IPS-18a (cell line): ENCODE measurements around the gene CBX3.
A peak's percentile ranks its signal among the peaks of the same experiment; 100 is the strongest.

ENCODE experiments used
- H3K27ac ChIP-seq: one replicate; pipeline ENCODE4 v1.5.1; 2013; ENCODE audit warnings: low read length
- H3K27me3 ChIP-seq: one replicate; pipeline ENCODE4 v1.6.1; 2013; ENCODE audit warnings: mild to moderate bottlenecking, low read length; ENCODE audit not compliant: control insufficient read depth, insufficient read depth
- H3K36me3 ChIP-seq: one replicate; pipeline ENCODE4 v1.6.1; 2013; ENCODE audit warnings: low read depth, low read length; ENCODE audit not compliant: control insufficient read depth
- H3K4me1 ChIP-seq: one replicate; pipeline ENCODE4 v1.6.1; 2013; ENCODE audit warnings: low read depth, low read length; ENCODE audit not compliant: control insufficient read depth
- H3K4me3 ChIP-seq: one replicate; pipeline ENCODE4 v1.5.1; 2013; ENCODE audit warnings: low read length
- H3K9ac ChIP-seq: one replicate; pipeline ENCODE4 v1.6.1; 2013; ENCODE audit warnings: mild to moderate bottlenecking, low read length, moderate library complexity
- H3K9me3 ChIP-seq: one replicate; pipeline ENCODE4 v1.6.1; 2013; ENCODE audit warnings: low read depth, low read length; ENCODE audit not compliant: control insufficient read depth

The CBX3 gene

DNA sequence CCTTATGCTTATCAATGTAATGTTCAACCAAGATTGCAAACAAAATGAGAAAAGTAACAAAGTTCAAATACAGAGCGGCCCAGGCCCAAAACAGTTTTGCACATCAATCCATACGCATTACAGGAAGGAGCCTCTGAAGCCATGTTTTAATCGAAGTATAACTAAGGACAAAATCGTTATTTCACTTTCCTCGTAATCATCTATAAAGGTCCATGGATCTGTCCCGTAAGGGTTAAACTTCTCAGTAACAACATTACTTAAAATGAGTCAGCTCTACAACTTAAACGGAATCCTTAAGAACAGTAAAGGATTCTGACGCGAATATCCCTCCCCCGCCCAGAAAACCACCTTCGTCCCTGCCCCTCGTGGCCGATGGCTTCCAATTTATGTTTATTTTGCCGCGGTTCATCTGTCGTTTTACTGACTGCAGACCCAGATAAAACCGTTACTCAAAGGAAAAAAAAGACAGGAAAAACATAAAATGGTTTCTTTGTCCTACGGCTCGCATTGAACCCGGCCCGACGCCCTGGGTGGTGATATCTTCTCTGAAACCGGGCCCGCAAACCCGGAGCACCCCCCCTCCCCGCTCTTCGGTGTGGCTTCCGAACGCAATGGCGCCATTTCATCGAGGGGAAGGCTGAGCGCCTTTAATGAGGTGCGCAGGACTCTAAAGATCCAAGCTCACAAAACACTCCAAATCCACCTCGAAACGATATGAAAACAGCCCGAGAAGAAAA lies 2.1 kb upstream of the CBX3 start:
- Histone ChIP-seq H3K4me1 (peaks cover 24% of the 10 kb centered on the region), H3K27ac (peak overlapping the region; percentile 100), H3K4me3 (peak overlapping the region; percentile 99), H3K36me3 (peaks cover 62% of the 10 kb centered on the region), H3K9ac (peak overlapping the region; percentile 100), H3K9me3 (peaks cover 6% of the 10 kb centered on the region), H3K27me3 (no peaks in the 10 kb centered on the region)

DNA sequence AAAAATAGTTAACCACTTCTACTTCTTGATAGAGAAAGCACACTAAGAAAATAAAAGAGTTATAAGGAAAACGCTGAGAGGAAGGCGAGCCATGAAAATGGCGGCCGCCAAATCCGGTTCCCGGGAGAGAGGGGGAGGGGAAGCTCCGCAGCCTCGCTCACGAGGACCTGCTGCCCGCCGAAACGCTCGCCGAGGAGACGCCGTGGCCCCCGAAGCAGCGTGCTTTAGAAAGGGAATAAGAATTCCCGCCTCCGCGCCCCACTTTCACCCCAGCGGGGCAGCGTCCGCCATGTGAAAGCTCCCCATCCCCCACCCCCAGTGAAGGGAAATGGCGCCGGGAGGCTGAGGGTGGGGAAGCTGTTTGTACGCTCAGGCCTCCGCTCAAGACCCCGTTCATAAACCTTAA lies 1.5 kb upstream of the CBX3 start:
- Histone ChIP-seq H3K27me3 (no peaks in the 10 kb centered on the region), H3K27ac (peak overlapping the region; percentile 100), H3K9ac (peak overlapping the region; percentile 100), H3K36me3 (peaks cover 61% of the 10 kb centered on the region), H3K4me3 (peak overlapping the region; percentile 99), H3K9me3 (peaks cover 6% of the 10 kb centered on the region), H3K4me1 (peaks cover 28% of the 10 kb centered on the region)

DNA sequence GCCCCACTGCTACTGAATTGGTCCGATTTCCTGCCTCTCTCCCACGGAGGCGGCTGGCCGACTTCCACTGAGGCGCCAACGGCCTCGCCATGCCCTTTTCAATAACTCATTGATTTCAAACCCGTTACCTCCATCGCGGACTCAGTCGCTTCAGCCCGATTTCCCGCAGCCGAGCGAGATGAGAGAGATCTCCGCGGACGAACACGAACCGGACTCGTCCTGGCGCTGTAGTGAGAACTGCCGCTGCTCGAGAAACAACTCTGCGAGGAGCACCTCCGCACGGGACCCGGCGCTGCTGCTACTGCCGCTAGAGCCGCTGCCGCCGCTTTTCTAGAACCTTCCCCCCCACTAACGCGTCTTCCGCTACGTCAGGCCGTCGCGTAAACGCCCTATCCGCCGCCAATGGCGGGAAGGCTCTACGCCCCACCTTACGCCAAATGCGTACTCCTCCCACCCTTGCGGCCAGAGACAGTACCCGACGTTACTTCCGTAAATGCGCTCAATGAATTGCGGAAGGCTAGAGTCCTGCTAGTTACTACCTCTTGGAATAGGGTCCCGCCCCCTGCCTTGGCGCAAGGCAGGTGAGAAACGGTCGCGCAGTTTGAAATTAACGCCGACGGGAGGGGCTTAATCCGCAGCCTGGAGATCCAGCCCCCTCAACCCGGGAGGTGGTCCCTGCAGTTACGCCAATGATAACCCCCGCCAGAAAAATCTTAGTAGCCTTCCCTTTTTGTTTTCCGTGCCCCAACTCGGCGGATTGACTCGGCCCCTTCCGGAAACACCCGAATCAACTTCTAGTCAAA lies 900 bp upstream of the CBX3 start, which contains the start of gene HNRNPA2B1:
Gene HNRNPA2B1, minus strand, starts transcription at position 303 of the 803 bp plus-strand sequence. Its CDS starts 169 bp downstream, at position 134.
- peak within 1 kb of the TSS; percentile 100 for H3K27ac ChIP-seq
- H3K9me3 ChIP-seq, result peaks cover 6% of the 10 kb centered on the region
- peaks cover 34% of the 10 kb centered on the region for H3K4me1 ChIP-seq
- no peaks in the 10 kb centered on the region for H3K27me3 ChIP-seq
- peaks cover 61% of the 10 kb centered on the region for H3K36me3 ChIP-seq
- peak within 1 kb of the TSS; percentile 100 for H3K9ac ChIP-seq
- H3K4me3 ChIP-seq, result peak within 1 kb of the TSS; percentile 99

DNA sequence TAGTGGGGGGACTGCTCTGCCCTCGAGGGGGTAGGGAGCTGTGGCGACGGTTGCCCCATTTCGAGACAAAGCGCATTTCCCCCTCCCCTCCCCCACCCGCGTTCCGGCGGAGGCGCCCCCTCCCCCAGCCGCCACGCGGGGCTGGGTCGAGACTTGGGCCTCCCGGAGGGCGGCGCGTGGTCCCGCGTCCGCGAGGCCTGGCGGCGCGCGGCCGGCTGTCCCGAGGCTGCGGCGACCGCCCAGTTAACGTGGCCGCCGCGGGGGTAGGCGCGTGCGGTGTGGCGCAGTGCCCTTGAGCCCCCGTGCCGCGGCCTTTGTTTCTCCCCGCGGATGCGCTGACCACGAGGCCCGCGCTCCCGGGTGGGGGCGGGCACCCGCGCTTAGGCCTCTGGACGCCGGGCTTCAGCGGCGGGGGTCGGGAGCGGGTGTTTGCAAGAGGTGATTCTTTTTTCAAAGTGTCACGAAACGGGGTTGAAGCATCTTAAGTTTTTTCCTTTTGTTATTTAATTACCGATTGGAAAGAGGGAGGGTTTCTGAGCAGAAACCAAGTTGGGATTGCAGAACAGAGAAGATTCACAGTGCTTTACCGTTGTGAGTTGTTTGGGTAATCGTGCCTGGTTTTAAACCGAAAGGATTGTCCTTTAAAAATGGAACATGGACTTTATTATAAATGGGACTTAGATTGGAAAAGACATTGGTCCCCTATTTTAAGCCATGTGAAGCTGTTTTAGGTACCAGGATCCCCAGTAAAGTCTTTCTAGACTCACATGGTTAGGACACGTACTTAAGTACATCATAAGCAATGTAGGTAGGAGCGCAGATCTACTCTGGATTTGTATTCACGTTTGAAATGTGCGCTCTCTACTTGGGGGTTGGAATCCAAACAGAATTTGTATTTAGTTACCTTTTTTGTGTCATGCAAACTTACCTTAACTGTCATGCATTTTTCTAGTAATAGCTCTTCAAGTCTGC lies 760 bp downstream of the CBX3 start:
- peaks cover 61% of the 10 kb centered on the region for H3K36me3 ChIP-seq
- peaks cover 19% of the 10 kb centered on the region for H3K4me1 ChIP-seq
- H3K27ac ChIP-seq, result peak overlapping the region; percentile 94

DNA sequence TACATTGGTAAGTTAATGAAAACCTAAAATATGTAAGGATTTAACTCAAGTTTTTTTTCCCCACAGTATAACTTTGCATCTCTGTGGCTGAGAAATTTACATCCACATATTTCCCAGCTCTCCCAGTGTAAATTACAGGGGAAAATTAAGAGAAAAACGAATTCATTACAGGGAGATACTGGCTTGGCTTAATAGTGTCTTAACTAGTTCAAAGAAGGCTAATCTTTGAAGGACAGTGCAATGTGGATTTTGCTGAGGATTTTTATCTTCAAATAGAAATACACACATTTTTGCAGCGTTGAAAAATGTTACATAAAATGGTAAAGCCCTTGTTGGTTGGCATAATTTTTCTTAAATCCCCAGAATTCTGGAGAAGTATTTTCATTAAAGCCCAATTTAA lies 1.5 kb downstream of the CBX3 start:
- no peaks in the 10 kb centered on the region for H3K27me3 ChIP-seq
- H3K27ac ChIP-seq, result peak overlapping the region; percentile 94
- peaks cover 63% of the 10 kb centered on the region for H3K36me3 ChIP-seq
- H3K4me3 ChIP-seq, result peak overlapping the region; percentile 98
- peak overlapping the region; percentile 99 for H3K9ac ChIP-seq
- peaks cover 6% of the 10 kb centered on the region for H3K9me3 ChIP-seq
- peaks cover 17% of the 10 kb centered on the region for H3K4me1 ChIP-seq

More for the DNA sequence above, 760 bp downstream of the CBX3 start:
- no peaks in the 10 kb centered on the region for H3K27me3 ChIP-seq
- peak overlapping the region; percentile 98 for H3K4me3 ChIP-seq
- H3K9me3 ChIP-seq, result peaks cover 6% of the 10 kb centered on the region
- peak overlapping the region; percentile 99 for H3K9ac ChIP-seq

DNA sequence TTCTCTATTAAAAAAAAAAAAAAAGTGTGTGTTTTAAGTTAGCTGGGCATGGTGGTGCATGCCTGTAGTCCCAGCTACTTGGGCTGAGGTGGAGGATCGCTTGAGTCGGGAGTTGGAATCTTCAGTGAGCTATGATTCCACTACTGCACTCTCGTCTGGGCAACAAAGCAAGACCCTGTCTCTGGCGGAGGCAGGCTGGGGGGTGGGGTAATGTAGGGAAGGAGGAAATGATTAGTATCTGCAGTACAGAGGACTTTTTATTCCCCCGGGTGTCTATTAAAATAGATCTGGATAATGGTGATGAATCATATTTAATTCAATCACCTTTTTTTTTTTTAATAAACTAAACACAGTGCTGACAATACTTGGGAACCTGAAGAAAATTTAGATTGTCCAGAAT lies 6.5 kb downstream of the CBX3 start:
- Histone ChIP-seq H3K36me3 (peaks cover 96% of the 10 kb centered on the region), H3K9me3 (no peaks in the 10 kb centered on the region), H3K27ac (no peak overlapping the region), H3K4me1 (peaks cover 17% of the 10 kb centered on the region), H3K9ac (no peak overlapping the region), H3K27me3 (no peaks in the 10 kb centered on the region), H3K4me3 (no peak overlapping the region)

DNA sequence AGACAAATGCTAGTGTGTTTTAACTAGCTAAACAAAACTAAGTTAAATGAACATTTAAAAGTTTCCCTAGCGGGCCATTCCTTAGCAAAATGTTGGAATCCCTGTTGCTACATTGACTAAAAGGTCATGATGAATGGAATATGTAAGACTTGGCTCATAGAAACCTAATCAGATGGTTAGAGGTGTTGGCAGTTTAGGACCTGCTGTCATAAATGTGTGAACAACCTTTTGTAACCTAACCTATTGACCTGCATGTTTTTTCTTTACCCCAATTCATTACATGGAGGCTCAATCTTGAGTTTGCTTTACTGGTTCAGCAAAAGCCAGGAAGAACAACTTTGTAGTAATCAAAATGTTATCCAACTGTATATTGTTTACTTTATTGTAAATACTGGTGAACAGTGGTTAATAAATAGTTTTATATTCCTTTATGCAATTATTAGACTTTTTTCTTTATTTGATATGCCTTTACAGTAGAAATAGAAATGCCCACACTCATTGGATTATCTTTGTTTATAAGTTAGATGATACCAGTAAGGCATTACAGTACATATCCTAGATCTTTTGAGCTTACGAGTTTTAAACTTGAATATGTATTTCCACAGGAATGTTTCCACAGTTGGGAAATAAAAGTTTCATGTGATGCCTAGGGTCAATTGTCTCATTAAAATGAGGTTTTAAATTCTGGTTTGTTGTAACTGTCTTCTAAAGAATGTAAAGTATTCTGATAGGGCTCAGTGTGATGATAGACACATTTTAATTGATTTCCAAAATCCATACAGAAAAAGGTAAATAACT lies 11.6 kb downstream of the CBX3 start:
- H3K9ac ChIP-seq, result no peak overlapping the region
- H3K27ac ChIP-seq, result no peak overlapping the region
- H3K9me3 ChIP-seq, result no peaks in the 10 kb centered on the region
- H3K36me3 ChIP-seq, result peaks cover 54% of the 10 kb centered on the region
- H3K4me1 ChIP-seq, result no peaks in the 10 kb centered on the region
- H3K27me3 ChIP-seq, result no peaks in the 10 kb centered on the region
- no peak overlapping the region for H3K4me3 ChIP-seq

DNA sequence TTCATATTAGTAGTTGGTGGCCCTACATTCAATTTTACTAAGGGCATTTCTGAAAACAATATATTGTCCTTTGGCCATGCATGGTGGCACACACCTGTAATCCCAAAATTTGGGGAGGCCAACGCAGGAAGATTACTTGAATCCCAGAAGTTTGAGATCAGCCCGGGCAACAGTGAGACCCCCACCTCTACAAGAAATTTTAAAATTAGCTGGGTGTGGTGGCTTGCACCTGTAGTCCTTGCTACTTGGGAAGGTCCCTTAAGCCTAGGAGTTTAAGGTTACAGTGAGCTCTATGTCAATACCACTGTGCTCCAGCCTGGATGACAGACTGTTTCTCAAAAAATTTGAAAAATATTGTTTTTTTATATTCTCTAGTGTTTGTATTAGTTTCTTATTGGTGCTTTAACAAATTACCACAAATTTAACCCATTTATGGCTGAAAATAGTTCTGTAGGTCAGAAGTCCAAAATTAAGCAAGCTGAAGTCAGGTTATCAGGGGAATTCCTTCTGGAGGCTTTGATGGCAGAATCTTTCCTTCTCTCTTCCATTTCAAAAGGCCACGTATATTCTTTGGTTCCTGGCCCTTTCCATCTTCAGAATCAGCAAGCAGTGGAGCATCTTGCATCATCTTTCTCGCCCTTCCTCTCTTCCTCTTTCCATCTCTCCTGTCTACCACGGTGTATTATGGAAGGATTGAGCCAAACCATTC lies 12.4 kb downstream of the CBX3 start:
- peak overlapping the region; percentile 39 for H3K9ac ChIP-seq
- no peaks in the 10 kb centered on the region for H3K27me3 ChIP-seq
- no peak overlapping the region for H3K27ac ChIP-seq
- H3K36me3 ChIP-seq, result peaks cover 46% of the 10 kb centered on the region
- no peaks in the 10 kb centered on the region for H3K9me3 ChIP-seq
- no peak overlapping the region for H3K4me3 ChIP-seq
- H3K4me1 ChIP-seq, result no peaks in the 10 kb centered on the region

DNA sequence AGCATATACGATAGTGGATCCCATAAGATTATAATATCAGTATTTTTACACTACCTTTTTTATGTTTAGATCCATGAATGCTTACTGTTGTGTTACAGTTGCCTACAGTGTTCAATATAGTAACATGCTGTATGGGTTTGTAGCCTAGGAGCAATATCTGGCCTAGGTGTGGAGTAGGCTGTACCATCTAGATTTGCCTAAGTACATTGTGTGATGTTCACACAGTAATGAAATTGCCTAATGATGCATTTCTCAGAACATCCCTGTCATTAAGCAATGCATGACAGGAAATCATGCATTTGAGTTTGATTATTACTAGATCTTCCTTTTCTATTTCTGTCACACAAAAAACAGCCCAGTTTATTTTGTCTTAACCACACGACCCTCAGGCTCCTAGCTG lies 14.5 kb downstream of the CBX3 start:
- H3K27ac ChIP-seq, result no peak overlapping the region
- peaks cover 25% of the 10 kb centered on the region for H3K36me3 ChIP-seq
- no peaks in the 10 kb centered on the region for H3K27me3 ChIP-seq
- H3K4me1 ChIP-seq, result no peaks in the 10 kb centered on the region
- no peaks in the 10 kb centered on the region for H3K9me3 ChIP-seq
- no peak overlapping the region for H3K4me3 ChIP-seq
- H3K9ac ChIP-seq, result no peak overlapping the region

DNA sequence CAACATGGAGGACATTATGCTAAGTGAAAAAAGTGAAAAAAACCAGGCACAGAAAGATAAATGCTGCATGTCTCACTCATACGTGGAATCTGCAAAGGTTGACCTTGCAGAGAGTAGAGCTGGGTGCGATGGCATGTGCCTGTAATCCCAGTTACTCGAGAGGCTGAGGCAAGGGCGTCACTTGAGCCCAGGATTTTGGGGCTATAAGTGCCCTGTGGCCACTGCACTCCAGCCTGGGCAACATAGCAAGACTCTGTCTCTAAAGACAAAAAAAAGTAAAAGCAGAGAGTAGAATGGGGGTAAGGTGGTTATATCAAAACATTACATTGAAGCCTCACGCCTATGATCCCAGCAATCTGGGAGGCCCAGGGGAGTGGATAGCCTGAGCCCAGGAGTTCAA lies 22.8 kb downstream of the CBX3 start:
- Histone ChIP-seq H3K9me3 (no peaks in the 10 kb centered on the region), H3K27ac (no peak overlapping the region), H3K4me1 (no peaks in the 10 kb centered on the region), H3K27me3 (no peaks in the 10 kb centered on the region), H3K9ac (no peak overlapping the region), H3K4me3 (no peak overlapping the region), H3K36me3 (no peaks in the 10 kb centered on the region)
